NCI-H2227 (cell line): Measurements from ENCODE around the gene TP53RK.
A peak's percentile ranks its signal among the peaks of the same experiment; 100 is the strongest.

Experiments used
- DNase-seq: peaks from one replicate; lab custom pipeline; 2025; ENCODE audit not compliant: unreplicated experiment; lab: John Stamatoyannopoulos, UW

The TP53RK gene

DNA sequence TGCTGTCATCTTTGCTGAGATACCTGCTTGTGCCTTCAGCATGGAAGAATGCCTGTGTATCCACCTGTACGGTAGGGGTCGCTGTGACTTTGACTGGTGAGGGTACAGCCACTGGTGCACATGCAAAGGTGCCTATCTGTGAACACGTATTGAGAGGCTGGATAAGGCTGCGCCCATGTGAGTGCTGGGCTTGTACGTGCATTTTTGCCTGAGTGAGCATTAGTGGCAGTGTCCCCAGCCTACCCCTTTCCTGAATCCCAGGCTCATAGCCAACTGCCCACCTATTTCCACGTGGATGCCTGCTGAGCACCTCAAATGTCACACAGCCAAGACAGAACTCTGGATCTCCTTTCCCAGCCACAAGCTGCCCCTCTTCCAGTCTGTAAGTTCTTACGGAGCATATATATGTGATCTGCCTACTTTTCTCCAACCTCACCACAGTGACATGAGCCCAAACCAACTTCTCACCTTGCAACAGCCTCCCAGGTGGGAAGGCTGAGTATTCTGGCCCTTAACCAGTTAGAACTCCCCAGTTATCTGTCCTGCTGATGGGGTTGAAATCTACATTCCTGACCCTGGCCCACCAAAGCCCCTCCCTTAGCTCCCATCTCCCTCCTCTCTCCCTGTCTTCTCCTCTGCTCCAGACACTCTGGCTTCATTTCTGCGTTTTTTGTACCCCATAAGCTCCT, 19.1 kb upstream of the TP53RK start:
- DNase-seq, result no peak

DNA sequence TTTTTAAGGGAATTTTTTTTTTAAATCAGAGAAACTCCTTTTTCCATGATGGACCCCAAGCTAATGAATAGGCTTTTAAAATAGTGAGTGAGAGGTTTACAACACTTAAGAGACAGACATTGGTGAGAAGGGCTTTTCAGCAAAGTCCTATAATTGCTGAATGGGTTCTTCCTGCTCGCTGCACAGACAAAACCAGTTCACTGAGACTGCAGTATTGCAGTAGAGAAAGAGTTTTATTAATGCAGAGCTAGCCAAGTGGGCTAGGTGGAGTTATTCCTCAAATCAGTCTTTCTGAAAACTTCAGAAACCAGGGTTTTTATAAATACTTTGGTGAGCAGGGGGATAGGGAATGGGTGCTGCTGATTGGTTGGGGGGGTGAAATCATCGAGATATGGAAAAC, 17.0 kb upstream of the TP53RK start:
- DNase-seq, result no peak

- no peak for DNase-seq
These were observed 16.1 kb upstream of the TP53RK start for GRCh38 chr20:46705378-46705729.

DNA sequence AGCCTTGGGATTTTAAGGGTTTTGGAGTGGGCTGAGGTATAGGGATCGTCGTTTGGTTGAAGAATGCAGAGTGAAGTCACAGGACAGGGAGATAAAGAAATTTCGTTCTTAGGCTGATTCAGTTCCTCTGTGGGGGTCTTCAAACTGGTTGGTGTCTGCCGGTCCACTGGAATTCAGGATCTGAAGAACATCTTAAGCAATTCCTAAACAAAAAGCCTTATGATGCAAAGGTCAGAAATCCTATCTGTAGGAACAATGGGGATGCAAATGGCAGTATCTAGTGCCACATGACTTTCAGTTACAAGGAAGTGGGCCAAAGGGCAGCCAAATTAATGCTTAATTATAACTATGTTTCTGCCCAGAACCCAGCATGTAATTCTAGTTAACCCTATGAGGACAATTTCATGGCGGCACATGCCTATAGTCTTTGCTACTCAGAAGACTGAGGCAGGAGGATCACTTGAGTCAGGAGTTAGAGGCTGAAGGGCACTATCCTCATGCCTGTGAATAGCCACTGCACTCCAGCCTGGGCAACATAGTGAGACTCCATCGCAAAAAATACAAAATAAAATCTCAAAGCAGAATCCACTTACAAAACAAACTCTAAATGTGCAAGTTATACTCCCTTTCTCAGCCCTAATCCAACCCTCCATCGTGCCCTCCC, 15.6 kb upstream of the TP53RK start:
- DNase-seq, result no peak

GRCh38 chr20:46703435-46703834, 14.2 kb upstream of the TP53RK start:
- no peak for DNase-seq

DNA sequence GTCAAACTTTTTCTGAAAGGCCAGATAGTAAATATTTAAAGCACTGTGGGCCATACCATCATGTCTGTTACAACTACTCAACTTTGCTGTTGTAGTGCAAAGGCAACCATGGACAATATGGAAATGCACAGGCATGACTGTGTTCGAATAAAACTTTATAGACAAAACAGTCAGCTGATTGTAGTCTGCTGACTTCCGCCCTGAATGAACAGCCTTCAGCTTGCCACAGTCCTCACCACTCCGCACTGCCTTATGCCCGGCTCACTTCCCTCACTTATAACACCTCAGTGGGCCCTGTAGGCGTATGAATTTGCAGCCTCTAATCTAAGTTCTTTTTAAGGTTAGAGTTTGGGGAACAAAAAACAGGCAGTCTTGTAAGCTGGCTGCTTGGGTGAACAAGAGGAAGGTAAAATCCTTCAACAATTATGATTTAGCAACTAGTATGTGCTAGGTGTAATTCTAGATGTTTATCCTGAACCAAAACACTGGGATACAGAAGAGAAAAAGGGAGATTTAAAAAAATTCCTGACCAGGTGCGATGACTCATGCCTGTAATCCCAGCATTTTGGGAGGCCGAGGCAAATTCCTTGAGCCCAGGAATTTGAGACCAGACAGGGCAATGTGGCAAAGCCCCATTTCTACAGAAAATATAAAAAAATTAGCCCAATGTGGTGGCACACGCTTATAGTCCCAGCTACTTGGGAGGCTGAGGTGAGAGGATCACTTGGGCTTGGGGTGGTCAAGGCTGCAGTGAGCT, 13.4 kb upstream of the TP53RK start:
- no peak for DNase-seq

DNA sequence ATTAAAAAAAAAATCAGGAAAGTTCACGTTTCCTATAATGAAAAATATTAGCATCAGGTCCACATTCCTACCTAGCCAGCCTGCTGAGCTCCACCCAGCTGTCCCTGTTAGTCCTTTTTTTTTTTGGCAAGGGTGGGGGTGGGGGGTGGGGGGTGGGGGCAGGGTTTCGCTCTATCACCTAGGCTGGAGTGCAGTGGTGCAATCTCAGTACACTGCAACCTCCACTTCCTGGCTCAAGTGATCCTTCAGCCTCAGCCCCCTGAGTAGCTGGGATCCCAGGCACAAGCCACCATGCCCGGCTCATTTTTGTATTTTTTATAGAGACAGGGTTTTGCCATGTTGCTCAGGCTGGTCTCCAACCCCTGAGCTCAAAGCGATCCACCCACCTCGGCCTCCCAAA, 12.7 kb upstream of the TP53RK start:
- DNase-seq, result no peak

DNA sequence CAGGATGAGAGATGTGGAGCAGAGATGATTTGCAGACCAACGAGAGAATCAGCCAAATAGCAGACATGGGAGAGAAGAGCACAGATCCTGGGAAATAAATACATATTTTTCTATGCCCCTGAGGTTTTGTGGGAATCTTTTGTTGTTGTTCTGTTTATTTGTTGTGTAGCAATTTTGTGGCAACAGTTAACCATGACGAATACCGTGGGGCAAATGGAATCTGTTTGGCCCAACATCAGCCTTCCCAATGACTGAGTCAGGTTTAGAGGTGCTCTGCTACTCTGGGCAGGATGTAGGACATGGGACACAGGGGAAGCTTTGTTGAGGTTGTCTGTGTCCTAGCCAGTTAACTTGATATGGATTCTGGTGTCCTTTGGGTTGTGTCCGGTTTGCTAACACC, 12.3 kb upstream of the TP53RK start:
- DNase-seq, result no peak

DNA sequence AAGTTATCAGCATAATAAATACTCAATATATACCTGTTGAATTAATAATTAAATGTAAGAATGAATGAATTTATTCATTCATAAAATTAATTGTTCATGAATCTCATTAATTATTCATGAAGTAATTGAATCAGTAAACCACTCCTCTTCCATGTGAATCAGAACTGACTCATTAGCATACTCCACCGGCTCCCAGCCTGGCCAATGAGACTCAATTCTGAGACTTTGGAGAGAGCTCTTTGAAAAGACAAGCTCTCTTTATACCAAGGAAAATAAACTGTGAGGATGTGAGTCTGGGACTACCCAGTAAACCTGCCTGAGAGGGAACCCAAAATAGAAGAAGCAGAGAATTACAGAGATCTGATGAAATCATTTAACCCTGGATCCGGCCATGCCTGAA, 11.8 kb upstream of the TP53RK start:
- DNase-seq, result no peak

DNA sequence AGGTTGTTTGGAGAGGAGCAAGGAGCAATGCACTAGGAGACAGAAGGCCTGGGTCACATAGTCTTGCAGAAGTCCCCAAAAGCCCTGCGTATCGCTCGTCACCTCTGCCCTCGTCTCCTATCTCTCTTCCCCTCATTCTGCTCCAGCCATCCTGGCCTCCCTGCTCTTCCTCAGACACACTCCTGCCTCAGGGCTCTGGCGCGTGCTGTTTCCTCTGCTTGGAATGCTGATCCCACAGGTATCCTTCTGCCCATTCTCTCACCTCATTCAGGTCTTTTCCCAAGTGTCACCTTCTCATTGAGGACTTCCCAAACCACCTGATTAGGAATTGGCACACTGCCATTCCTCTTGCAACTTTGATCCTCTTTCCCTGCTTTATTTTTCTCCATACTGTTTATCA, 11.2 kb upstream of the TP53RK start:
- no peak for DNase-seq

GRCh38 chr20:46699651-46700359, 10.6 kb upstream of the TP53RK start:
- DNase-seq, result no peak

DNA sequence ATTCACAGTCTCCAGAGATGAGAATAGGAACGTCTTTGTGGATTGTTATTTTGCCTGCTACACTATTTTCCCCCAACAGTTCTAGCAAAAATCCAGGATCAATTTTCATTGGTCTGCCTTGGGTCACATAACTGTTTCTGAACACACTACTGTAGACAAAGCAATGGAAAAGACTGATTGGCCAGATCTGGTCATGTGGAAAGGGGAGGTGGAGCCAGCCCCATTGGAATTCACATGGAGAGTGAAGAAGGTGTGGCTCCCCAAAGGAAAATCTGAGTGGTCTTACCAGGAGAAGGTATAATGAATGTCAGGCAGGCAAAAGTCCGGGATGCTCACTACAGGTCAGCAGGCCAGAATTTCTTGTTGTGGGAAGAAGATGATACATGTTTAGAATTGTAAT, 9.5 kb upstream of the TP53RK start:
- DNase-seq, result no peak

DNA sequence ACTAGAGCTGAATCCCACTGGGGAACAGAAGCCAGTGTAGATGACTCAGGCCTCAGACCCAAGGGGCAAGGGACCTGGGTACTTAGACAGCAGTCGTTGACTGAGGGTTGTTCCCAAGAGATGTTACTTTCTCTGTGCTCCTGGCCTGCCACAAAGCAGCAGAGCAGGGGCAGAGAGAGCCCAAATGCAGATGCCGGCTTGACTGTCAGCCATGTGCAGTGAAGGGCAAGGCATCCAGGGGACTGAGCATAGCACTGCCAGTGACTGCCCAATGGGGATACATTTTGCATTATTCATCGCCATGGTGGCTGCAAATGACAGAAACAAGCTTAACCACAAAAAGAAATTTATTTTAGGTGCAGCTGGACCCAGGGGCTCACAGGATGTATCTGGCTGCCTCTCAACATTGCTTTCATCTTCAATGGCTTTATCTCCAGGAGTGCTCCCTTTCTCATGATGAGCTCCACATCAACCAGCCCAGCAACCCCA, 7.6 kb upstream of the TP53RK start:
- no peak for DNase-seq

DNA sequence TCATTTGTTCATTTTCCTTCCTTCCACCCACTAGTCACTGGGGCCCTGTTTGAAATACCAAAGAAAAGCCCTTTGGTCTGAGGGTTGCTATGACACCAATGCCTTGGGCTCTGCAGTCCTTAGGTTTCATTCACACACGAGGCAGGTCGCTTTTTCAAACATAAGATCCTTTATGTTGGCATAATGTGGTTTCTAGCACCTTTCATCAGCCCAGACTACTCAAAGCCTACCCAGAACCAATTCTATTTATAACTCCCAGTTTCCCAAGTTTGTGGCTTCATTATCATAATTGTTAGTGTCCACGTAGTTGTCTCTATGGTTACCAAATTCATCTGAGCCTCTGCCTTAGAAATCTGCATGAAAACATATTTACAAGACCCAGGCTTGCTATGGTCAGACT, 6.6 kb upstream of the TP53RK start:
- peak; percentile 48 for DNase-seq

- DNase-seq, result no peak
These were observed 5.2 kb upstream of the TP53RK start for GRCh38 chr20:46694484-46694883.

- DNase-seq, result no peak
These were observed 2.0 kb upstream of the TP53RK start for GRCh38 chr20:46691196-46691595.

DNA sequence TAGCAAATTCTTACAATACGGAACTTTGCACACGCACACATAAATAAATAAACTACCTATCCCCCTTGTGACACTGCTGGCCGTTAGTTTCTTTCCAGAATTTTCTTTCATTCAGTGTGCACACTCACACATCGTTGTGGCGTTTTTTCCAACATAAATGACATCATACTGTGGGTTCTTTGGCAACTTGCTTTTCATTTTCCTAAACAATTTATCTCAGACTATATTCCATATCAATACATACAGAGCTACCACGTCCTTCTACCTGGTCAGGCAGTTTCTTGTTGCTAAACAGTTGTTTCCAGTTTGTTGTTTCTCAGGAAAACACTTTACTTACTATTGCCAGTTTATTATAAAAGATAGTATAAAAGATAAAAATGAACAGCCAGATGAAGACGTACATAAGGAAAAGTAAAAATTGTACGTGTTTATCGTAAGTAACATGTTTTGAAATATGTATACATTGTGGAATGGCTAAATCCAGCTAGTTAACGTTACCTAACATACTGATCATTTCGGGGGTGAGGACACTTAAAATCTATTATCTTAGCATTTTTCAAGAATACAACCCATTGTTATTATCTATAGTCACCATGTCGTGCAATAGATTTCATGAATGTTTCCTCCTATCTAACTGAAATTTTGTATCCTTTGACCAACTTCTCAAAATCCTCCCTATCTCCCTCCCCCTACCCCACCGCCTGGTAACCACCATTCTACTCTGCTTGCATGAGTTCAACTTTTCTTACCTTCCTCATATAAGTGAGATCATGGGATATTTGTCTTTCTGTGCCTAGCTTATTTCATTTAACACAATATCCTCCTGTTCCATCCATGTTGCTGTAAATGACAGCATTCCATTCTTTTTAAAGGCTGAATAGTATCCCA, 1.2 kb upstream of the TP53RK start:
- DNase-seq, result no peak

- no peak for DNase-seq
These were observed 476 bp upstream of the TP53RK start for GRCh38 chr20:46689754-46690085.

DNA sequence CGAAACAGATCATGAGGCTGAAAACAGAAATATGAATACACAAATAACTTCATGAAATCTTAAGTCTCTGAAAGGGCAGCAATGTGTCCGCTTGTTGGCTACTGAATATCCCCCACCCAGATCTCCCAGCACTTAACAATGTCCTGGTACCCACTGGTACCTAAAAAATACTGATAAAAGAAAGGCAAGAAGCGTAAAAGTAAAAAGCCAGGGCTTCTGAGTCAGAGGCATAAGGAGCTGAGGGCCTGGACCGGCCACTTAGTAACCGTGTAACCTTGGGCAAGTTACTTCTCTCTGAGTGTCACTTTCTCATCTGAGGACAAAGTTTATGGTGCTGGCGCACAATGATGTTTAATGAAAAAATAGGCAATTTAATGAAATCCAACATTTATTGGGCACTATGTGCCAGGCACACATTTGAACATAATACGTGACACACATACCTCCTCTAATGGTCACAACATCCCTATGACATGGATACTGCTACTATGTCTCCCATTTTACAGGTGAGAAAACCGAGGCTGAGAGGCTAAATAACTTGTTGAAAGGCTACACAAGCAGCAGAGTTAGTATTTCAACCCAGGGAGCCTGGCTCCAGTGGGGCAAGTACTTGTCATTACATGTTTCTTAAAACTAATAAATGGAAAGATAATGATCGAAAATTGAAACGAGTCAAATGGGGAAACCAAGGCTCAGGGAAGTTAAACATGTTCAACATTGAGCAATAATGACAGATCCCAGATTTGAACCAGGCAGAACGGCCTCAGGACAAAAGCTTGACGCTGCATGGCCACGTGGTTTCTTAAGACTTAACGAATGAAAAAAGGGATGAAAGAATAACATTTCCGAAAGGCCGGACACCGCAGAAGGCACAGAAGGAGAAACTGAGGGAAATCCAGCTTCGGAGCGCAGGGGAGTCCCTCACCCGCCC, 828 bp downstream of the TP53RK start:
- DNase-seq, result no peak
